GM19240 (cell line): ENCODE data around the gene WNT11.

ENCODE experiments used
- DNase-seq: peaks from one replicate; pipeline ENCODE4 v3.0.0; 2011; ENCODE audit warnings: low spot score; ENCODE audit not compliant: insufficient read length

Gene WNT11

DNA sequence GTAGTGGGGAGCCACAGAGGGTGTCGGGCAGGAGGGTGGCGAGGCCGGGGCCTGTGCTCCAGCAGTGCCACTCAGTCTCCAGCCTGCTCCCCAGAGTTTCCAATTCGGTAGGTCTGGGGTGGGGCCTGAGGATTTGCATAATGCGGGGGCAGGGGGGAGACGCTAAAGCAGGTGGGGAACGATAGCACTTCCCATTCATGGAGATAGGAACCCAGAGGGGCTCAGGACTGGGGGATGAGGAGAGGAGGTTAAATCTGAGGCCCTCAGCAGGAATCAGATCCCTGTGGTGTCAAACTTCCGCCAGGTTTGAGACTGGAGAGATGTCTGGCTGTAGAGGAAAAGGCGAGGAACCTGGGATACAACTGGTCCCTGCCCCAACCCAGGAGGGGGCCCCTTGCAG, 29.8 kb downstream of the WNT11 start:
- DNase-seq: no peak

DNA sequence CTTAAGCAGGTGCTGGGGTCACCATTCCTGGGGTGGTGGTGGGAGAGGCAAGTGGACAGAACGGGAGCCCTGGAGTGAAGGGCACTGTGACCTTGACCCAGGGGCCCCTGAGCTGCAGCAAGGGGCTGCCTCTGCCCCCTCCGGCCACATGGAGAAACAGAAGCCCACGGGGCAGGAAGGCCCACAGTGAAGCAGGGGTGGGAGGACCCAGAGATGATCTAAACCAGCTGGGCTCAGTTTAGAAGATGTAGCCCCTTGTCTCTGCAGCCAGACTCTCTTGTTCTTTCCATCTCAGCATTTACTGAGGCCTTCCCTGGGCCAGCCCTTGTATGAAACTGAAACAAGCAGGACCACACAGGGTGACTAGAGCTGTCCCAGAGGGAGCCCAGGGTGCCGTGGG, 30.5 kb downstream of the WNT11 start:
- no peak for DNase-seq

DNA sequence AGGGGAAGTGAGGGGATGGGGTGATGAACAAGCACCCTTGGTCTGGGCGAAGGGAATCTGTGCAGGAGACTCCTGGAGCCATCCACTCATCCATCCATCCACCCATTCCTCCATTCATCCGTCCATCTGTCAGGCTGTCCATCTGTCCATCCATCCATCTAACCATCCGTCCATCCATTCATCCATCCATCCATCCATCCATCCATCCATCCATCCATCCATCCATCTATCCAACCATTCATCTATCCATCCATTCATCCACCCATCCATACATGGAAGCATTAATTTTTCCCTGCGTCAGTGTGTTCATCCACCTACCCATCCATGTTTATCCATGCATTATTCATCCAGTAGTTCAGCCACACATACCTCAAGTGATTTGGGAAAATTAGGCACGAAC, 32.0 kb downstream of the WNT11 start:
- DNase-seq: no peak

GRCh38 chr11:76173663-76174062, 32.6 kb downstream of the WNT11 start:
- DNase-seq: no peak

DNA sequence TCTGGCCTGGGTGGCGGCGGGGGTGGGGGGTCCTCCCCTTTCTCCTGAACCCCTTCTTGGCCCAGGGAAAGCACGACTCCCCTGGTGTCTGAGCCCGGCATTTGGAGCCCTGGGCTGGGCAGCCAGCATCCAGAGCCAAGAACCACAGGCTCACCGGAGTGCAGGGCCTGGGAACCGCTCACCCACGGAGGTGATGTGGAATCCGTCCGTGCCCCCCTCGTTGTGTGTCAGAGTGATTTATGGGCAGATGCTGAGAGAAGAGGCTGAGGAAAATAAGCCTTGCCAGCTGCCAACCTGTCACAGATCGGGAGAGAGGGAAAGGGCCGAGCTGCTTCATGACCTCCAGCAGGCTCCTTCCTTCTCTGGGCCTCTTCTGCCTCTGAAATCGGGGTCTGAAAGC, 33.7 kb downstream of the WNT11 start:
- DNase-seq: no peak

DNA sequence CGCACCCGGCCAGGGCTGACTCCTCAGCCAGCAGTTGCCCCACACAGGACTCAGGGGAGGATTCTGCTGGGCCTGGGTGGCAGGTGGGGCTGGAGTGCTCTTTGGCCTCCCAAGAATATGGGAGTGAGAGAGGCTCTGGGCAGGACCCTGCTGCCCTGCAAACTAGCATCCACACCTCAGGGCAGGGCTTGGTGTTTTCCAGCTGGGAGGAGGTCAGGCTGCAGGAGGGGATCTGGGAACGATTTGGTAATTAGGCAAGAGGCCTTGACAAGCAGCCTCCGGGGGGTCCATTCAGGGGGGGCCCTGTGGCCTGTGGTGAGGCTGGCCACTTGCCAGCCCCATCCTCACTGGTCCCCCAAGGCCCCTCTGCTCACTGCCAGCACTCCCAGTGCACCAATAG, 35.8 kb downstream of the WNT11 start:
- DNase-seq: no peak

- no peak for DNase-seq
Observed at GRCh38 chr11:76169473-76169896, 36.8 kb downstream of the WNT11 start.

DNA sequence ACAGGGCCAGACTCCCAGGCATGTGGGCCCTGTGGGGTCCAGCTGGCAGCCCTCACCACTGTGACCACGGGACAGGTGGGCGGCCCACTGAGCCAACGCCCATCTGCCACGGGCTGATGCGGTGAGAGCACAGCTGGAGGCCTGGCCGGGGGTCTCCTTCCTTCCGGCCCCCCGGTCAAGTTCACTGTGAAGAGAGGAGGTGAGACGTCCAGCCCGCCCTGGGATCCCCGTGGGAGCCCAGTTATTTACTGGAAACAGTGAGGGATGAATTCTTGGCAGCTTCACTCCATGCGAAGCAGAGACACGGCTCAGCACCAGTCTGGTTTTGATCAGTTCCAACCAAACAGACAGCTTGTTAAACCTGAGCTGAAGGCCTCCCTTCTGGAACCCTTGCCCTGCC, 38.7 kb downstream of the WNT11 start:
- no peak for DNase-seq

GRCh38 chr11:76166314-76166713, 40.0 kb downstream of the WNT11 start:
- no peak for DNase-seq

DNA sequence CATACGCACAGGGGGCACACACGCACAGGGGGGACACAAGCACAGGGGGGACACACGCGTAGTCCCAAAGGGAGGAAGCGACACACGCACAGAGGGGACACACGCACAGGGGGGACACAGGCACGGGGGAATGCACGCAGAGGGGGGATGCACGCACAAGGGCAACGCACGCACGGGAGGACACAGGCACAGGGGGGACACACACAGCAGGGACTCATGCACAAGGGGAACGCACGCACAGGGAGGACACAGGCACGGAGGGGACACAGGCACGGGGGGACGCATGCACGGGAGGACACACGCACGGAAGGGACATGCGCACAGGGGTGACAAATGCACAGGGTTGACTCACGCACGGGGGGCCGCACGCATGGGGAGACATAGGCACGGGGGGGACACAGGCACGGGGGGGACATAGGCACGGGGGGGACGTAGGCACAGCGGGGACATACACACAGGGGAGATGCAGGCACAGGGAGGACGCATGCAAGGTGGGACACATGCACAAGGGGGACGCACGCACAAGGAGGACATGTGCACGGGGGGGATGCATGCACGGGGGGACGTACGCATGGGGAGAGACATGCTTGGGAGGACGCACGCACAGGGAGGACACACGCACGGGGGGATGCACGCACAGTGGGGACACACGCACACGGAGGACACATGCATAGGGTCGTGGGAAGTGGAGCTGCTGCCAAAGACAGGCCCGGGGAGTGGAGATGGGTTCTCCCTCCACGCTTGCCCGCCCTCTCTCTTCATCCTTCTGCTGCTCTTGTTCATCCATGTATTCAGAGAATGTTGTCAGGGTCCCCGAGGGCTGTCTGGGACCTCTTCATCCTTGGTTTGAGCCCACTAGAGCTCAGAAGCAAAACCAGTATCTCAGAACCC, 41.2 kb downstream of the WNT11 start:
- no peak for DNase-seq

- no peak for DNase-seq
Observed at GRCh38 chr11:76164081-76164480, 42.2 kb downstream of the WNT11 start.

GRCh38 chr11:76163289-76163880, 42.9 kb downstream of the WNT11 start:
- DNase-seq: no peak

DNA sequence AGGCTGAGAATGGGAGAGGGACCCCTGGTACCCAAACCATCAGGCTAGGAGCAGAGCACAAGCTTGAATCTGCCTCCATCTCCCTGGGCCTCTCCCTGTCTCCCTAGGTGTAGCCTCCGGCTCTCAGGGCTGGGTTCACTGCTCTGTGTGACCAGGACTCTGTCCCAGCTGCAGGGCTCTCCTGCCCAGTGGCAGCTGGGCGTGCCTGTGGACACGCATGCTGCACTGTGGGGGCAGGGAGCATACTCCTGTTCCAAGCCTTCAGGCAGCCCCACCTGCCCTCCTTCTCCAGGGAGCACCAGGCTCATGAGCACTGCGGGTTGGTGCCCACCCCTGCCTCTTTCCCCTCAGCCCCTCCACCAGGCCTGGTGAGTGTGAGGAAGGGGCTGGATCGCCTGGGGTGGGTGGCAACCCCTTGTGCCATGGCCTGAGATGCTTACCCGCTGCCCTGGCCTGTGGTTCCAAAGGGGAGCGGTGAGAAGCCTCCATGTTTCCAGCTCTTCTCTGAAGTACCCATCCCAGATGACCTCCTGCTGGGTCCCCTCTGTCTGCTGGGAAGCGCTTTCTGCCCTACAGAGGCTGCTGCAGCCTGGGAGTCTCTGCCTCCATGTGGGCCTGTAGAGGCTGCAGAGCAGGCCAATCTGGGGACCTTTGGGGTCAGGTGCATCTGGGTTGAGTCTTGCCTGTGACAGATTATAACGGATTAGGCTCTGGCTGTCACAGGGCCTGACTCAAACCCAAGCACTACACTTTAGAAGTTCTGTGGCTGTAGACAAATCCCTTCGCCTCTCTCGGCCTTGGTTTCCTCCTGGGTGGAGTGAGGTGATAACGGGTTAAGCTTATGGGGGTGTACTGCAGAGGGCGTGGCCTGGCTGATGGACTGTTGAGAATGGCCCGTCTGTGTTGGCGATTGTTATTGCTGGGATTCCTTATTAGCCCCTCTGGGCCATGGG, 43.7 kb downstream of the WNT11 start:
- no peak for DNase-seq

DNA sequence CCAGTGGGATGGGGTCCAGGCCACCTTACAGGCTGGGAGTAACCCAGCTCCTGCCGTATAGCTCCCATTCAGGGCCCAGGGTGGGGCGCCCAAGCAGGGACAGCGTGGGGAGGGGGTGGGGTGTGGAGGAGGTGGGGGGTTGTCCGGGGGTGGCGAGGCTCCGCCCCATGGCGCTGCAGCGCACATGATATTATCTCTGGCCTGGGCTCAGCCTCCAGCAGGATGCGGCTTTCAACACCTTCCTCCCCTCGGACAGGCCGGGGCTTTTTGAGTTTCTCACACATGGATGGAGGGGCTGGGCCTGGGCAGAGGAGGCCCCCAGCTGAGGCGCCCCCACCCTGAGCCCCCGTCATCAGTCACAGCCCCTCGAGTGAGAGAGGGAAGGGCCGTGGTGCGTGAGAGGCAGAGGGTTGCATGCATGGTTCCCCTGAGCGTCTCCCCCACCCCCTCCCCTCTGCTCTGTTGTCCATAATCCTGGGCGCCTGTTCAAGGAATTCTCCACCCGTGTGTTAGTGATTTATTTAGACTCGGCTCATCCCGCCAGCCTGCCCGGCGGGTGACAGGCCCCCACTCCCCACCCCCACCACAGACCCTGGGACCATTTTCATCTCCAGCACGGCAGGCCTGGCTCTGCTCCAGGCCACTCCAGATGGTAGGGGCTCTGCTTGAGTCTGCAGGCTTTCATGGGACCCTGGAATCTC, 44.9 kb downstream of the WNT11 start:
- no peak for DNase-seq

DNA sequence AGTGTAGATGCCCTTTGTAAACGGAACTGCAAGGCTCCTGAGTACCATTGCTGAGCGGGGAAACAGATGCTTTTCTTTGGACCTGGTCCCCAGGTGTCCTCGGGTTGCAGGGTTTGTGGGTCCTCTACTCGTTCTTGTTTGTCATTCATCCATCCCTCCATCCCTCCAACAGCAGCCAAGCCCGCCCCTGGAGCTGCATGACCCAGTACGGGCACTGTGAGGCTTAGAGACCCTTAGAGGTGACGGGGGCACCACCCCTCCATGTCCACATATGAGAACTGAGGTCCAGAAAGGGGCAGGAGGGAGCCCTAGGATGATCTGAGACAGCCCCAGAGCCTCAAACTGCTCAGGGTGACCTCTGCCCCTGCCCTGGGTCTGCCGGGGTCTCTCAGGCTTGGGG, 45.4 kb downstream of the WNT11 start:
- DNase-seq: no peak

DNA sequence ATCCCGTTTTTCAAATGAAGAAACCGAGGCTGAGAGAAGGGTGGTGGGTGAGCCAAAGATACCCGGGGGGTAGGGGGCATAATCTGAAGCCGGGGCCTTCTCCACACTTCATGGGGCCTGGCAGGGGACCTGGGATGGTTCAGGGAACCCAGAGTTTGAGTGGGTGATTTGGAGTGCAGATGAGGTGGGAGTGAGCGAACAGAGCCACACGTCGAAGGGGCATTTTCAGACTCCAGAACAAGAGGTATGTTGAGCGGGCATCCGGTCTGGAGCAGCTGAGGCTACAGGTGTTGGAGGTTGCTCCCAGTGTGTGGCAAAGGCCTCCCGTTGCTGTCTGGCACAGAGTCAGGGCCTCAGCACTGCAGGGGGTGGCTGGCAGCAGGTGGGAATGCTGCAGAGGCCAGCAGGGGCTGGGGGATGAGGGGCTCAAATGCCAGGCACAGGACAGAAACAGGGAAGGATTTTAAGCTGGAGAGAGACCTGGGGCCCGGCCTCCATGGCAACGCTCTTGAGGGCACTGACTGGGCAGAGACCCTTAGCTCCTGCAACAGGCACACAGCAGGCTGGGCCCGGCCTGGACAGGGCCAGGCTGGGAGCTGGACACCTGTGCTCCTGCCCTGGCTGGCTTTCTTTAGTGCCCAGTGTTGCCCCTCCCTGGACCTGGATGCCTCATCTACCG, 46.2 kb downstream of the WNT11 start:
- DNase-seq: no peak

- no peak for DNase-seq
Observed at GRCh38 chr11:76159303-76159937, 46.9 kb downstream of the WNT11 start.

DNA sequence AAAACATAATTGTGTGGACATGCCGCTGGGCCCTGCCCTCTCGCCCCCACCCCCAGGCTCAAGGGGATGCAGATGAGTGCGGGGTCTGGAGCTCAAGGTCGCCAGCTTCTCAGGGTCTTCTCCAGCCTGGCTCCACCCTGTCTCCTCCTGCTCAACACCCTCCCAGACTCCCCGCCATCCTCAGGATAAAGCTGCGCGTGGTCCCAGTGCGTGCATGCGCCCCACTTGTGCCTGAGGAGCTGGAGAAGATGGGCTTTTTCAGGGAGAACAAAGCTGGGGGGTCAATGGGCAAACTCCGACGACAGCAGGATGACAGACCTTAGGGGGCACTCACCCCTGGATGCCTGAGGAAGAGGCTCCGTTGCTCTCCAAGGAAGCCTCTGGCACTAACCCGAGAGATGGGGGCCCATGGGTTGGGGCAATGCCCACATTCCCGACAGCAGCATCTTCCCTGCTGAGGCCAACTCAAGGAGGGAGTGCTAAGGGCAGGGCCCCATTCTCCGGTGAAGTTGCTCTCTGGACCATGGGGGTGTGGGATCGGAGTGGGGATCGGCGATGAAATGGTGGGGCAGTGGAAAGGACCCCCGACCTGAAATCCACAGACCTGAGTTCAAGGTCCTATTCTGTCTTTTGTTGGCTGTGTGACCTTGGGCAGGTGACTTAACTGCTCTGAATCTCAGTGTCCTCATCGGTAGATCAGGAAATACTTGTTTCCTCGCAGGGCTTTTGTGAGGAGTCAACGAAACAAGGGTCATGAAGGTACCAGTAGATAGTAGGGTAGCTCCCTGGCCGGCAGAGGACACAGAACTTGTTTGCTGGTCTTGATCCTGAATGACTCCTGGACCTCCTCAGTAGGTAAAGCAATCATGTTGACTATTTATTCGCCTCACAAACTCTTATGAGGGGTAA, 47.7 kb downstream of the WNT11 start:
- DNase-seq: no peak

GRCh38 chr11:76157891-76158290, 48.4 kb downstream of the WNT11 start:
- DNase-seq: no peak
